ENCODE data around the gene TAF4B.
"Not testable (repeated sequence)": the region's sequence is repeated elsewhere in the genome, so short reads cannot be mapped to it uniquely, and the experiment has no call there.

Gene TAF4B

GRCh38 chr18:26301681-26302080, 75.4 kb downstream of the TAF4B start:
- POLR2A ChIA-PET: no interaction called here

GRCh38 chr18:26303222-26303621, 77.0 kb downstream of the TAF4B start:
- CTCF ChIA-PET; DNase-seq (ENCODE audit: extremely low spot score); POLR2A ChIA-PET: not testable (repeated sequence)

More at GRCh38 chr18:26301681-26302080, 75.4 kb downstream of the TAF4B start:
- TF ChIP-seq CTCF (IDR thresholded peaks at IDR 0.05; ENCODE audit: control extremely low read depth, extremely low read depth, low read depth, missing control alignments): no peak
- CTCF ChIA-PET: no interaction called here
- DNase-seq (ENCODE audit: extremely low spot score): no peak

- TF ChIP-seq CTCF (IDR thresholded peaks at IDR 0.05; ENCODE audit: control extremely low read depth, extremely low read depth, low read depth, missing control alignments): no peak
- POLR2A ChIA-PET: no interaction called here
- no peak for DNase-seq (ENCODE audit: extremely low spot score)
- CTCF ChIA-PET: no interaction called here
These were observed 78.3 kb downstream of the TAF4B start for GRCh38 chr18:26304511-26304910.

GRCh38 chr18:26307161-26307773, 81.0 kb downstream of the TAF4B start:
- ChIA-PET CTCF (interaction anchor here (0.8 to 2.4 kb wide), 28 partner anchors 8 to 378 kb away, joined by 3 to 10 read pairs (median 4); partner anchors contain the start of gene KCTD1), POLR2A (no interaction called here)
- TF ChIP-seq CTCF (IDR thresholded peaks at IDR 0.05; ENCODE audit: control extremely low read depth, extremely low read depth, low read depth, missing control alignments): peak; percentile 67
- peak; percentile 52 for DNase-seq (ENCODE audit: extremely low spot score)

- no peak for TF ChIP-seq CTCF (IDR thresholded peaks at IDR 0.05; ENCODE audit: control extremely low read depth, extremely low read depth, low read depth, missing control alignments)
- ChIA-PET CTCF (interaction anchor here (0.8 to 2.0 kb wide), 4 partner anchors 9 to 340 kb away, joined by 3 to 6 read pairs (median 4); no protein-coding TSS in a partner anchor), POLR2A (no interaction called here)
- no peak for DNase-seq (ENCODE audit: extremely low spot score)
These were observed 83.0 kb downstream of the TAF4B start for GRCh38 chr18:26309281-26309680.

- ChIA-PET POLR2A (no interaction called here), CTCF (no interaction called here)
- no peak for TF ChIP-seq CTCF (IDR thresholded peaks at IDR 0.05; ENCODE audit: control extremely low read depth, extremely low read depth, low read depth, missing control alignments)
- DNase-seq (ENCODE audit: extremely low spot score): no peak
These were observed 86.0 kb downstream of the TAF4B start for GRCh38 chr18:26312199-26312598.

- TF ChIP-seq CTCF (IDR thresholded peaks at IDR 0.05; ENCODE audit: control extremely low read depth, extremely low read depth, low read depth, missing control alignments): no peak
- CTCF ChIA-PET: interaction anchor here (1.0 to 2.7 kb wide), 4 partner anchors 17 to 66 kb away, joined by 3 to 7 read pairs (median 4); no protein-coding TSS in a partner anchor
These were observed 91.2 kb downstream of the TAF4B start for GRCh38 chr18:26317398-26317797.

More at GRCh38 chr18:26317398-26317797, 91.2 kb downstream of the TAF4B start:
- no peak for DNase-seq (ENCODE audit: extremely low spot score)
- POLR2A ChIA-PET: no interaction called here

All from GM10248 (cell line).